Activated CD8-positive, alpha-beta memory T cell treated with anti-CD3 and anti-CD28 coated beads for 36 hours (primary cell): ENCODE measurements around the gene SLC9B1. TPM values are rescaled to one million over a fixed set of nuclear protein-coding genes. Genes with fewer than 3 reads are reported as not detected.
"Not testable (repeated sequence)": the region's sequence is repeated elsewhere in the genome, so short reads cannot be mapped to it uniquely, and the experiment has no call there.

Source experiments
- CTCF ChIA-PET: fragments of 350-600 bp; sonication (Branson Sonifier 250); formaldehyde crosslinking; loops from one replicate; lab custom pipeline; 2021; ENCODE audit warnings: antibody characterized with exemption; lab: Charles Lee
- POLR2A ChIA-PET: fragments of 350-600 bp; sonication (Branson Sonifier 250); formaldehyde crosslinking; loops from one replicate; lab custom pipeline; 2021; ENCODE audit warnings: antibody characterized with exemption; lab: Charles Lee
- total RNA-seq, 2 experiments: library from RNA; stranded (reverse); gene quantifications; one replicate each; pipeline ENCODE4 v1.2.3, GENCODE V29; 2021

SLC9B1 gene
- total RNA-seq, 2 experiments from 2014 or later = 0.59 to 0.82 TPM

GRCh38 chr4:102897610-102898009 is 121.9 kb downstream of the SLC9B1 start:
- CTCF ChIA-PET, POLR2A ChIA-PET: not testable (repeated sequence)

- CTCF ChIA-PET, POLR2A ChIA-PET: not testable (repeated sequence)
These were observed 123.0 kb downstream of the SLC9B1 start for GRCh38 chr4:102896547-102896946.

DNA sequence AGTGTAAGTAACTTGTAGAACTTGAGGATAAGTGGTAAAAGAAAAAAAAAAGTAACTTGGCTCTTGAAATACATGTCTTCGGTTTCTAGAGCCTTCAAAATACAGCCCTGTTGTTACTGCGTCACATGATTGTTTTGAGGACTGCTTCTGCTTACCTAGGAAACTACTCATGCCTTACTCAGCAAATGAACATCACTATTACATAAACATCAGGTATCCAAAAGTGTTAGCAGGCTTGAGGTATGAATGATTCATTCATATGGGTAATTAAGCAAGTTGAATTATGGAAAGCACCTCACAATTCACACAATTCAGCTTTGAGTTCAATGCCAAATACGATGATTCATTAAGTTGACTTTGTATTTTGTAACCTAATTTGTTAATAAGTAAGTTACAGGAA is 129.6 kb downstream of the SLC9B1 start:
- POLR2A ChIA-PET, CTCF ChIA-PET: not testable (repeated sequence)

GRCh38 chr4:102888570-102888969 is 130.9 kb downstream of the SLC9B1 start:
- CTCF ChIA-PET, POLR2A ChIA-PET: not testable (repeated sequence)

- CTCF ChIA-PET = interaction anchor here (0.6 kb wide), 1 partner anchor 270 kb away, joined by 3 read pairs; no protein-coding TSS in a partner anchor
- POLR2A ChIA-PET = no interaction called here
These were observed 136.2 kb downstream of the SLC9B1 start for GRCh38 chr4:102883278-102883677.

DNA sequence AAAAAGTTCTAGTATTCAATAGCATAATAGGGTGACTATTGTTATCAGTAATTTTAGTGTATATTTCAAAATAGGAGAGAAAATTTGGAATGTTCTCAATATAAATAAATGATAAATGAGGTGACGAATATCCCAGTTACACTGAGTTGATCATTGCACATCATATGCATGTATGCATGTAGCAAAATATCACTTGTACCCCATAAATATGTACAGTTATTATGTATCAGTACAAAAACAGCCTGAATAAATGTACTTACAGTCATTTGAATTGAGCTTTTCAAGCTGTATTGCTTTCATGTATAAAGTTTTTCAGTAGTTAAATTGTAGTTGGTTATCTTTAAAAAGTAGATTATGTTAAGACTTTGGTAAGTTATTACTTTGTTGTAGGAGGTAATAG is 138.2 kb downstream of the SLC9B1 start:
- ChIA-PET CTCF (interaction anchor here (0.6 kb wide), 1 partner anchor 13 kb away, joined by 4 read pairs; no protein-coding TSS in a partner anchor), POLR2A (no interaction called here)

DNA sequence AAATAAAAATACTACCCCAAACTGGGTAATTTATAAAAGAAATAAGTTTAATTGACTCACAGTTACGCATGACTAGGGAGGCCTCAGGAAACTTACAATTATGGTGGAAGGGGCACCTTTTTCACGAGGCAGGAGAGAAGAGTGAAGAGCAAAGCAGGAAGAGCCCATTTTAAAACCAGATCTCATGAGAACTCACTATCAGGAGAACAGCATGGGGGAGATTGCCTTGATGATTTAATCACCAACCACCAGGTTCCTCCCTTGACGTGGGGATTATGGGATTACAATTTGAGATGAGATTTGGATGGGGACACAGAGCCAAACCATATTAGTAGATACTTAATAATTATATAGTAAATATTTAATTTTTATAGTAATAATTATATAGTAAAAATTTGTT is 140.6 kb downstream of the SLC9B1 start:
- POLR2A ChIA-PET = no interaction called here

DNA sequence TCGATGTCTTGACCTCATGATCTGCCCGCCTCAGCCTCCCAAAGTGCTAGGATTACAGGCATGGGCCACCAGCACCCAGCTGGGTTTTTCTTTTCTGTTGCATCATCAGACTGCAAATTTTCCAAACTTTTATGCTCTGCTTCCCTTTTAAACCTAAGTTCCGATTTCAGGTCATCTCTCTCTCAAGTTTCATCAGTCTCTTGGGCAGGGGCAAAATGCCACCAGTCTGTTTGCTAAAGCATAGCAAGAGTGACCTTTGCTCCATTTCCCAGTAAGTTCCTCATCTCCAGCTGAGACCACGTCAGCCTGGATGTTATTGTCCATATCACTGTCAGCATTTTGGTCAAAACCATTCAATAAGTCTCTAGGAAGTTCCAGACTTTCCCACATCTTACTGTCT is 141.2 kb downstream of the SLC9B1 start:
- CTCF ChIA-PET, POLR2A ChIA-PET: not testable (repeated sequence)

More for the DNA sequence above, 140.6 kb downstream of the SLC9B1 start:
- CTCF ChIA-PET = no interaction called here

GRCh38 chr4:102877477-102878106 is 141.9 kb downstream of the SLC9B1 start:
- CTCF ChIA-PET, POLR2A ChIA-PET: not testable (repeated sequence)

GRCh38 chr4:102871772-102872171 is 147.7 kb downstream of the SLC9B1 start:
- POLR2A ChIA-PET = no interaction called here

GRCh38 chr4:102869569-102870197 is 149.8 kb downstream of the SLC9B1 start:
- POLR2A ChIA-PET = interaction anchor here (0.6 to 3.6 kb wide), 8 partner anchors 16 to 524 kb away, joined by 3 to 129 read pairs (median 6); partner anchors contain the start of genes MANBA, SLC39A8, SLC9B2 and UBE2D3

More at GRCh38 chr4:102871772-102872171, 147.7 kb downstream of the SLC9B1 start:
- CTCF ChIA-PET = no interaction called here

DNA sequence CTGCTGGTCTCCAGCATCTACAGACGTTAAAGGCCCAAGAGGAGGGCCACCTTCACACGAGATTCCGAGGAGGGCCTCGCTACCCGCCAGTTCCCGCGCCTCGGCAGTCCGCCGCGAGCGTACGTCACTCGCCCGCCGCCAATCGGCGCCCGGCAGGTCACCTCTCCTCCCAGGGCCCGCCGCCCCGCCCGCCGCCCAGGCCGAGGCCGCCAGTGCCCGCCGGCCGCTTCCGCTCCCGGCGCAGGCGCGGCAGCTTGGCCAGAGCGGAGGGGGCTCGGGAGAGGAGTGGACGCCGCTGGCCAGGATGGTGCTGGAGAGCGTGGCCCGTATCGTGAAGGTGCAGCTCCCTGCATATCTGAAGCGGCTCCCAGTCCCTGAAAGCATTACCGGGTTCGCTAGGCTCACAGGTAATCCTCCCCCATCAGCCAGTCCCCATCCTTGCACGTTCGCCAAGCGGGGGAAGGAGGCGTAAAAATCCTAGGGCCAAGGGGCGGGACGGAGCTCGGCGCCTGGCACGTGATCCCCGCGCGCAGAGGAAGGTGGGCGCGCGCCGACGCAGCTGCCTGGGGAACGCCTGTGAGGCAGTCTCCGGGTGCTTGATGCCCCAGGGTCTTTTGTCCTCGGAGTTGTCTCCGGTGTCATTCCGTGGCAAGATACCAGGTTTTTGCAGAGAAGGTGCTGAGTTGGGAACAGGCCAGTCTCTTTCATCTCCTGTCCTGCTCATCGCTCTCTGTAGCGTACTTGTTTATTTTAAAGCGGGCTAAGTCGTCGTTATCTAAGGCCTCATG is 150.5 kb downstream of the SLC9B1 start, which contains the start of gene CISD2:
Gene CISD2, plus strand, starts transcription at position 212 of the 788 bp plus-strand sequence. Its CDS starts 93 bp downstream, at position 305.
- ChIA-PET POLR2A (interaction anchor here (0.5 to 3.6 kb wide), 10 partner anchors 16 to 524 kb away, joined by 3 to 129 read pairs (median 4); partner anchors contain the start of genes MANBA, SLC39A8, SLC9B2 and UBE2D3), CTCF (interaction anchor here (0.6 to 2.4 kb wide), 2 partner anchors 33 to 41 kb away, joined by 3 to 15 read pairs; partner anchors contain the start of gene UBE2D3)

More at GRCh38 chr4:102869569-102870197, 149.8 kb downstream of the SLC9B1 start:
- CTCF ChIA-PET = interaction anchor here (0.6 to 2.4 kb wide), 2 partner anchors 33 to 42 kb away, joined by 3 to 15 read pairs; partner anchors contain the start of gene UBE2D3

GRCh38 chr4:102868153-102868780 is 151.2 kb downstream of the SLC9B1 start:
- ChIA-PET POLR2A (interaction anchor here (0.6 to 3.6 kb wide), 7 partner anchors 41 to 366 kb away, joined by 3 to 129 read pairs (median 4); partner anchors contain the start of genes MANBA, SLC9B2 and UBE2D3), CTCF (interaction anchor here (0.7 to 2.4 kb wide), 2 partner anchors 13 to 40 kb away, joined by 4 to 15 read pairs; partner anchors contain the start of gene UBE2D3)

GRCh38 chr4:102867278-102868152 is 152.0 kb downstream of the SLC9B1 start:
- ChIA-PET CTCF (interaction anchor here (0.7 to 2.4 kb wide), 2 partner anchors 14 to 40 kb away, joined by 4 to 15 read pairs; partner anchors contain the start of gene UBE2D3), POLR2A (interaction anchor here (0.6 to 3.6 kb wide), 4 partner anchors 40 to 107 kb away, joined by 4 to 129 read pairs (median 10); partner anchors contain the start of genes MANBA and UBE2D3)

DNA sequence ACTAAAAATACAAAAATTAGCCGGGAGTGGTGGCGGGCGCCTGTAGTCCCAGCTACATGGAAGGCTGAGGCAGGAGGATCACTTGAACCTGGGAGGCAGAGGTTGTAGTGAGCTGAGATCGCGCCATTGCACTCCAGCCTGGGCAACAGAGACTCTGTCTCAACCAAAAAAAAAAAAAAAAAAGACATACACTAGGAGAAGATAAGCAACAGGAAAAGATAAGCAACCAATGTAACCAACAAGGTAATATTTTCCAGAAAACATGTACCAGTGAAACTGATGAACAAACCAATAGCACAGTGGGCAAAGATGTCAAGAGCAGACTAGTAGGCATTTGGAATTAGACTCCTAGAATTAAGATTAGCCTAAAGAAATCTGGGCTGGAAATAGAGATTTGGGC is 154.2 kb downstream of the SLC9B1 start:
- ChIA-PET CTCF (interaction anchor here (0.7 kb wide), 1 partner anchor 382 kb away, joined by 7 read pairs; no protein-coding TSS in a partner anchor), POLR2A (interaction anchor here (0.5 kb wide), 1 partner anchor 39 kb away, joined by 3 read pairs; no protein-coding TSS in a partner anchor)

DNA sequence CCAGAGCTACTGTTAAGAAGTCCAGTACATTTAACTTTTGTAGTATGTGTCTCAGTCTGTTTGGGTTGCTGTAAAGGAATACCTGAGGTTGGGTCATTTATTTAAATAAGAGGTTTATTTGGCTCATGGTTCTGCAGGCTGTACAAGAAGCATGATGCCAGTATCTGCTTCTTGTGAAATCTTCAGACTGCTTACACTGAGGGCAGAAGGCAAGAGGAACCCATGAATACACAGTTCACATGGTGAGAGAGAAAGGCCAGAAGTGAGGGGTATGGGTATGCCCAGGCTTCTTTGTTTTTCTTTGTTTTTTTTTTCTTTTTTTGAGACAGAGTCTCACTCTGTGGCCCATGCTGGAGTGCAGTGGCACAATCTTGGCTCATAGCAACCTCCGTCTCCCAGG is 156.8 kb downstream of the SLC9B1 start:
- CTCF ChIA-PET = no interaction called here
- POLR2A ChIA-PET = no interaction called here

DNA sequence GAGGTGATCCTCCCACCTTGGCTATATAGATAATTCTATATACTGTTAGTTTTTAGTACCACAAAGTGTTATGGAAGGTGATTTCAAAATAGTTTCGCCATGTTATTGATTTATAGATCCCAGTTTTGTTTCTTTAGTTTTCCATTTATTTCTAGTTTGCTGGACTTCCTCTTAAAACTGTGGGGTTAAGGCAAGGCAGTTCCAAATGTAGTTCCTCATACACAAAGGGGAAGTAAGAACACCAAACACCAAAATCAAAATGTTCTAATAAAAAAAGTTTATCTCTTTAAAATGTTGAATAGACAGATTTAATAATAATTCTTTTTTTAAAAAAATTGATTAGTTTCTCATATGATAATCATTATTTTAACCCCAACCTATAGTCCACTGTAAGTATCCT is 157.5 kb downstream of the SLC9B1 start:
- POLR2A ChIA-PET = no interaction called here
- CTCF ChIA-PET = no interaction called here
